Measurements from ENCODE around the gene CAMK2N1. TPM values are rescaled to one million over a fixed set of nuclear protein-coding genes. Genes with fewer than 3 reads are reported as not detected.

The CAMK2N1 gene
- total RNA-seq, 1 donor from 2014 or later, result 7.9 TPM

DNA sequence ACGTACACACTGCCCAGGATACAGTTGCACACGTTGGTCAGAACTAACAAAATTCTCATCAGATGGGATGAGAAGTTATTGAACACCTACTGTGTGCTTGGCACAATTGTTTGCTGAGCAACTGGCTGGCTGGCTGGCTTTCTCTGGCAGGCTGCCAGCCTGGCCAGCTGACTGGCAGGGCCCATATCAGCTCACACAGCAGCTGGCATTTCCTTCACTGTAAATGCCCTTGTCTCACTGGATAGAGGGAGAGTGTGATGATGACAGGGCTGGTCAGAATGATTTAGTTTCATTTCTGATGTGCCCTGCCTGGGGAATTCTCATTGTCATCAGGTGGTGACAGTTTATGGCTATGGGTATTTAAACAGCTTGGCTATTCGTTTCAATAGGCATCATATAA, 15.8 kb downstream of the CAMK2N1 start:
- TF ChIP-seq, protein P1, sequence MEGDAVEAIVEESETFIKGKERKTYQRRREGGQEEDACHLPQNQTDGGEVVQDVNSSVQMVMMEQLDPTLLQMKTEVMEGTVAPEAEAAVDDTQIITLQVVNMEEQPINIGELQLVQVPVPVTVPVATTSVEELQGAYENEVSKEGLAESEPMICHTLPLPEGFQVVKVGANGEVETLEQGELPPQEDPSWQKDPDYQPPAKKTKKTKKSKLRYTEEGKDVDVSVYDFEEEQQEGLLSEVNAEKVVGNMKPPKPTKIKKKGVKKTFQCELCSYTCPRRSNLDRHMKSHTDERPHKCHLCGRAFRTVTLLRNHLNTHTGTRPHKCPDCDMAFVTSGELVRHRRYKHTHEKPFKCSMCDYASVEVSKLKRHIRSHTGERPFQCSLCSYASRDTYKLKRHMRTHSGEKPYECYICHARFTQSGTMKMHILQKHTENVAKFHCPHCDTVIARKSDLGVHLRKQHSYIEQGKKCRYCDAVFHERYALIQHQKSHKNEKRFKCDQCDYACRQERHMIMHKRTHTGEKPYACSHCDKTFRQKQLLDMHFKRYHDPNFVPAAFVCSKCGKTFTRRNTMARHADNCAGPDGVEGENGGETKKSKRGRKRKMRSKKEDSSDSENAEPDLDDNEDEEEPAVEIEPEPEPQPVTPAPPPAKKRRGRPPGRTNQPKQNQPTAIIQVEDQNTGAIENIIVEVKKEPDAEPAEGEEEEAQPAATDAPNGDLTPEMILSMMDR (IDR thresholded peaks at IDR 0.05; ENCODE audit: borderline replicate concordance), result no peak
- Histone ChIP-seq H3K27me3 (ENCODE audit: low read depth) (peaks cover 58% of the 10 kb centered on the region), H3K36me3 (no peaks in the 10 kb centered on the region), H3K27ac (replicated peaks) (no peak overlapping the region), H3K9me3 (replicated peaks) (no peaks in the 10 kb centered on the region), H3K4me1 (peaks cover 5% of the 10 kb centered on the region), H3K4me3 (no peak overlapping the region)
- intact Hi-C loops (cut with micrococcal nuclease), result no loop called here
- no peak for DNase-seq

- DNase-seq, result no peak
- Histone ChIP-seq H3K4me1 (peaks cover 5% of the 10 kb centered on the region), H3K27ac (replicated peaks) (no peak overlapping the region), H3K36me3 (no peaks in the 10 kb centered on the region), H3K9me3 (replicated peaks) (no peaks in the 10 kb centered on the region), H3K27me3 (ENCODE audit: low read depth) (peaks cover 58% of the 10 kb centered on the region), H3K4me3 (no peak overlapping the region)
- TF ChIP-seq, protein P1 (IDR thresholded peaks at IDR 0.05; ENCODE audit: borderline replicate concordance), result no peak
- intact Hi-C loops (cut with micrococcal nuclease), result no loop called here
Measured at GRCh38 chr1:20469406-20470076, 16.5 kb downstream of the CAMK2N1 start.

DNA sequence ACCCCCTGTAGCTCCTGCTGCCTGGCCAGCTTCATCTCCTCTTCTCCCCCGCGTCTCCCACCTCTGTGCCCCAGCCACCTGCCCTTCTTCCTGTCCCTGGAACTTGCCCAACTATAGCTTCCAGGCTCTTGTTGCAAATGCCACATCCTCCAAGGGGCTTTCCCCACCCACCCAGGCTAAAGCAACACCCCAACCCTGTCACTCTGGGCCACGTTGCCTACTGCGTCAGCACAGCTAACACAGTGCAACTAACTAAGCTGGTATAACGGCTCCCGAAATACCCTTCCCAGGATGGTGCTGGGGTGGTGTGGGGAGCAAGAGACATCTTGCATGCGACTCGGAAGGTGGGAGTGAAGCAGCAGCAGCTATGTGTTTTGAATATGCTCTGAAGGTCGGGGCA, 19.7 kb downstream of the CAMK2N1 start:
- peaks cover 46% of the 10 kb centered on the region for H3K27me3 ChIP-seq (ENCODE audit: low read depth)
- no peak overlapping the region for H3K27ac ChIP-seq (replicated peaks)
- intact Hi-C loops (cut with micrococcal nuclease), result no loop called here
- H3K9me3 ChIP-seq (replicated peaks), result no peaks in the 10 kb centered on the region
- H3K4me1 ChIP-seq, result peaks cover 5% of the 10 kb centered on the region
- TF ChIP-seq, protein P1 (IDR thresholded peaks at IDR 0.05; ENCODE audit: borderline replicate concordance), result no peak
- H3K36me3 ChIP-seq, result no peaks in the 10 kb centered on the region
- no peak for DNase-seq
- H3K4me3 ChIP-seq, result no peak overlapping the region

- H3K27me3 ChIP-seq (ENCODE audit: low read depth), result peaks cover 55% of the 10 kb centered on the region
- H3K4me1 ChIP-seq, result no peaks in the 10 kb centered on the region
- H3K4me3 ChIP-seq, result no peak overlapping the region
- no peak overlapping the region for H3K27ac ChIP-seq (replicated peaks)
- intact Hi-C loops (cut with micrococcal nuclease), result no loop called here
- TF ChIP-seq, protein P1 (IDR thresholded peaks at IDR 0.05; ENCODE audit: borderline replicate concordance), result no peak
- no peaks in the 10 kb centered on the region for H3K9me3 ChIP-seq (replicated peaks)
- H3K36me3 ChIP-seq, result no peaks in the 10 kb centered on the region
- DNase-seq, result no peak
Measured at GRCh38 chr1:20465187-20465586, 20.8 kb downstream of the CAMK2N1 start.

GRCh38 chr1:20463502-20463901, 22.5 kb downstream of the CAMK2N1 start:
- Histone ChIP-seq H3K9me3 (replicated peaks) (no peaks in the 10 kb centered on the region), H3K27me3 (ENCODE audit: low read depth) (peaks cover 68% of the 10 kb centered on the region), H3K4me1 (no peaks in the 10 kb centered on the region), H3K36me3 (no peaks in the 10 kb centered on the region), H3K27ac (replicated peaks) (no peak overlapping the region), H3K4me3 (no peak overlapping the region)
- no peak for DNase-seq
- TF ChIP-seq, protein P1 (IDR thresholded peaks at IDR 0.05; ENCODE audit: borderline replicate concordance), result no peak
- intact Hi-C loops (cut with micrococcal nuclease), result no loop called here
